Measurements from ENCODE around the gene FCHSD2. TPM values are rescaled to one million over a fixed set of nuclear protein-coding genes. Genes with fewer than 3 reads are reported as not detected.
"Not testable (repeated sequence)": the region's sequence is repeated elsewhere in the genome, so short reads cannot be mapped to it uniquely, and the experiment has no call there.

FCHSD2 gene
- total RNA-seq, 1 donor from 2014 or later = 69.5 TPM

GRCh38 chr11:72812967-72813739 lies 329.0 kb downstream of the FCHSD2 start:
- Mint-ChIP-seq H3K36me3 (ENCODE audit: low read depth) (peaks cover 7% of the 10 kb centered on the region), H3K4me3 (ENCODE audit: unreplicated experiment) (peak overlapping the region; percentile 90), H3K27ac (ENCODE audit: unreplicated experiment) (peak overlapping the region; percentile 95), H3K27me3 (ENCODE audit: low read depth) (no peaks in the 10 kb centered on the region), H3K9me3 (ENCODE audit: low read depth) (no peaks in the 10 kb centered on the region), H3K4me1 (ENCODE audit: low read depth) (peaks cover 44% of the 10 kb centered on the region)
- peak; percentile 76 for TF ChIP-seq CTCF (IDR thresholded peaks at IDR 0.05)
- no peak for DNase-seq (ENCODE audit: low spot score)

GRCh38 chr11:72812604-72812966 lies 329.5 kb downstream of the FCHSD2 start:
- Mint-ChIP-seq H3K36me3 (ENCODE audit: low read depth) (peaks cover 5% of the 10 kb centered on the region), H3K27ac (ENCODE audit: unreplicated experiment) (peak overlapping the region; percentile 95), H3K9me3 (ENCODE audit: low read depth) (no peaks in the 10 kb centered on the region), H3K27me3 (ENCODE audit: low read depth) (no peaks in the 10 kb centered on the region), H3K4me3 (ENCODE audit: unreplicated experiment) (peak overlapping the region; percentile 90), H3K4me1 (ENCODE audit: low read depth) (peaks cover 46% of the 10 kb centered on the region)
- TF ChIP-seq CTCF (IDR thresholded peaks at IDR 0.05) = no peak
- no peak for DNase-seq (ENCODE audit: low spot score)

- not testable (repeated sequence) for H3K27me3 Mint-ChIP-seq (ENCODE audit: low read depth); H3K36me3 Mint-ChIP-seq (ENCODE audit: low read depth); DNase-seq (ENCODE audit: low spot score); H3K9me3 Mint-ChIP-seq (ENCODE audit: low read depth); H3K4me3 Mint-ChIP-seq (ENCODE audit: unreplicated experiment)
- peak overlapping the region; percentile 8 for H3K27ac Mint-ChIP-seq (ENCODE audit: unreplicated experiment)
- H3K4me1 Mint-ChIP-seq (ENCODE audit: low read depth) = peaks cover 54% of the 10 kb centered on the region
Measured at GRCh38 chr11:72811686-72812085, 330.4 kb downstream of the FCHSD2 start.

GRCh38 chr11:72808331-72808798 lies 333.8 kb downstream of the FCHSD2 start:
- H3K4me1 Mint-ChIP-seq (ENCODE audit: low read depth) = peaks cover 36% of the 10 kb centered on the region
- H3K27me3 Mint-ChIP-seq (ENCODE audit: low read depth) = no peaks in the 10 kb centered on the region
- no peaks in the 10 kb centered on the region for H3K9me3 Mint-ChIP-seq (ENCODE audit: low read depth)
- no peak for DNase-seq (ENCODE audit: low spot score)
- peaks cover 3% of the 10 kb centered on the region for H3K36me3 Mint-ChIP-seq (ENCODE audit: low read depth)
- H3K27ac Mint-ChIP-seq (ENCODE audit: unreplicated experiment) = no peak overlapping the region
- no peak overlapping the region for H3K4me3 Mint-ChIP-seq (ENCODE audit: unreplicated experiment)
- TF ChIP-seq CTCF (IDR thresholded peaks at IDR 0.05) = no peak

- peaks cover 31% of the 10 kb centered on the region for H3K4me1 Mint-ChIP-seq (ENCODE audit: low read depth)
- peak overlapping the region; percentile 79 for H3K27ac Mint-ChIP-seq (ENCODE audit: unreplicated experiment)
- H3K27me3 Mint-ChIP-seq (ENCODE audit: low read depth) = no peaks in the 10 kb centered on the region
- H3K4me3 Mint-ChIP-seq (ENCODE audit: unreplicated experiment) = no peak overlapping the region
- peaks cover 3% of the 10 kb centered on the region for H3K36me3 Mint-ChIP-seq (ENCODE audit: low read depth)
- no peak for DNase-seq (ENCODE audit: low spot score)
- TF ChIP-seq CTCF (IDR thresholded peaks at IDR 0.05) = no peak
- H3K9me3 Mint-ChIP-seq (ENCODE audit: low read depth) = no peaks in the 10 kb centered on the region
Measured at GRCh38 chr11:72807792-72808191, 334.3 kb downstream of the FCHSD2 start.
